Left forelimb (tissue), 1 donor: Measurements from ENCODE around the gene MLLT10.

Experiments
- DNase-seq: peaks from one replicate; pipeline ENCODE4 v3.0.0-alpha.2; 2018; ENCODE audit warnings: low spot score

MLLT10 gene

GRCh38 chr10:21517134-21518031 is 16.6 kb upstream of the MLLT10 start:
- peak; percentile 84 for DNase-seq

- DNase-seq = no peak
These were observed 15.8 kb upstream of the MLLT10 start for GRCh38 chr10:21518149-21518640.

- DNase-seq = no peak
These were observed 15.2 kb upstream of the MLLT10 start for GRCh38 chr10:21518641-21519396.

- DNase-seq = no peak
These were observed 14.6 kb upstream of the MLLT10 start for GRCh38 chr10:21519397-21519933.

DNA sequence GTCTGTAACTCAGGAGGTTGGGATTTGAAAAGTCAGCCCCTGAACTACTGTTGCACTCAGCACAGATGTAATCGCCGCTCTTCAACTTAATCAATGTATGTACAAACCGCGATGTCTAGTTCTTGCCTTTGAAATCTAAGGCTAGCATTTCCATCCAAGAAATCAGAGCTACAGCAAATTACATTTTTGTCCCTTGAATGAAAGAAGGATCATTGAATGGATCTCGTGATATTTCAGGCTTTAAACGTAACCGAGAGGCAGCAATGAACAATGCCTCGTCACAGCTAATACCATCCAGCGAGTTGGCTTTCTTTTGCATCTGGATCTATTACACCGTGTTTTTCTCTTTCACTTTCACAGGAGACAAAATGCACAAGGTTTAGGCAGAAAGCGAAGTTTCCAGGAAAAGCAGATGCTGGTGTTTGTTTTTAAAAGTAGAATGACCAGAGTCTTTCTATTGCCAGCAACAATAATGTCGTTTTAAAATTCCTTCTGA is 14.0 kb upstream of the MLLT10 start:
- no peak for DNase-seq

DNA sequence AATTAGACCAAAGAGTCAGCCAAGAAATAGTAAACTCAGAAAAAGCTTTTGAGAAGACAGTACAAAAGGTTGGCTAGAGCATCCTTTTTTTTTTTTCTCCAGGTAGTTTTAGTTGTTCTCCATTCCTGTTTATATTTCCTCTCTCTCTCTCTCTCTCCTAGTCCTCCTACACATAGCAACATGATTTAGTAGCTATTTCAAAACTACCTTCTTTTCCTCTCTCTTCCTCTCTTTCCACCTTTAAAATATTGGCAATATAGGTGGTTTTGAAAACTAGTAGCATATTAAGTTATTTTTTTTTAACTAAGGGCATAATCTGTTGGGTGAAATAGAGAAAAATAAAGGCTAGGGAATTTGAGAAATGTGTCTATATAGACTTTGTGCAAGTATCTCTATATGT is 13.5 kb upstream of the MLLT10 start:
- DNase-seq = no peak

- DNase-seq = no peak
These were observed 13.1 kb upstream of the MLLT10 start for GRCh38 chr10:21520949-21521348.

- DNase-seq = no peak
These were observed 12.1 kb upstream of the MLLT10 start for GRCh38 chr10:21521751-21522533.

DNA sequence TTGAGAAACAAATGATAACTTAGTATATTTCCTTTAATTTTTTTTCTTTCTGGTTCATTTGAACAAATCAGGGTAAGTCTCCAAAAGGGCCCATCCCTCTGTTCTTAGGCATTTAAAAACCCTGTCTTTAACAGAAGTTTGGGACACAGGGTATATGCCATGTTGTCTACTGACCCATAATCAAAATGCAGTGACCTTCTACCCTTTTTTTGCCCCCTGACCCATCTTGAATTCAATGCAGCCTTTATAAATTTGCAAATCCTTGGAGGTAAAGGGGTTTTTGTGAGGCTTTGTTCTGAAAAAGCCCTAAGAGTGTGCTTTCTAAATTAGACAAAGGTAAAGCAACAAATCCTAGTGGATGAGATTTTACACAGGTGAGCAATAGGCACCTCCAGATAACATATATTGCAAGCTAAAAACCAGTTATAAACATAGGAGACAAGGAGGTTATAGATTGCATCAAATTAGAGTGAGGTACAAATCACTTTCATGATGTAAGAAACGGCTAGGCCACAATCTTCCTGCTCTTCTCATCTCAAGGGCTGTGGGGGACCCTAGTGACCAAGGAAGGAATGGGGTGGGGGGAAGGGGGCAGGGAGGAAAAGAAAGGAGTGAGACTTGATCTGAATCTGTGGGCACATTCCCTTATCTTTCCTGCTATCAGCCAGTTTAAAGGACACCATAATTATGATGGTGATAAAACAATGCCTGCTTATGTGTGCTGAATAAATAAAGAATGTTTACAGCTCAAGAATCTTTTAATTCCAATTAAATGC is 11.2 kb upstream of the MLLT10 start:
- DNase-seq = no peak

GRCh38 chr10:21523557-21524008 is 10.4 kb upstream of the MLLT10 start:
- DNase-seq = no peak

DNA sequence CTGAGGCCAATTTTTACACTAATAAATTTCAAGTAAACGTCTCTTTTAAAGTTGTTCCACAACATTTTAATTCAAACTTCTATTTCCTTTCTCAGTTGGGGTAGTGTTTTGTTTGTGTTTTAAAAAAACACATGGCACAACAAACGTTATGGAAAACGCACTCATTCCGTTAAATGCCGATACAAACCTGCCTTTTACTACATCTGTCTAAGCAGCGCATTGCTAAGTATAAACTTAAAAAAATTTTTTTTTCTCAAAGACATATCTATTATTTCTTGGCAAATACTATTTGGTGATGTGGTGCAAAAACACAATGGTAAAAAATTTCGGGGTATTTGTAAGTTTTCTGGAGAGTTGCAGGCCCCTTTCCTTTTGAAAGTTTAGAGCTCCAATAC is 9.9 kb upstream of the MLLT10 start:
- DNase-seq = no peak

DNA sequence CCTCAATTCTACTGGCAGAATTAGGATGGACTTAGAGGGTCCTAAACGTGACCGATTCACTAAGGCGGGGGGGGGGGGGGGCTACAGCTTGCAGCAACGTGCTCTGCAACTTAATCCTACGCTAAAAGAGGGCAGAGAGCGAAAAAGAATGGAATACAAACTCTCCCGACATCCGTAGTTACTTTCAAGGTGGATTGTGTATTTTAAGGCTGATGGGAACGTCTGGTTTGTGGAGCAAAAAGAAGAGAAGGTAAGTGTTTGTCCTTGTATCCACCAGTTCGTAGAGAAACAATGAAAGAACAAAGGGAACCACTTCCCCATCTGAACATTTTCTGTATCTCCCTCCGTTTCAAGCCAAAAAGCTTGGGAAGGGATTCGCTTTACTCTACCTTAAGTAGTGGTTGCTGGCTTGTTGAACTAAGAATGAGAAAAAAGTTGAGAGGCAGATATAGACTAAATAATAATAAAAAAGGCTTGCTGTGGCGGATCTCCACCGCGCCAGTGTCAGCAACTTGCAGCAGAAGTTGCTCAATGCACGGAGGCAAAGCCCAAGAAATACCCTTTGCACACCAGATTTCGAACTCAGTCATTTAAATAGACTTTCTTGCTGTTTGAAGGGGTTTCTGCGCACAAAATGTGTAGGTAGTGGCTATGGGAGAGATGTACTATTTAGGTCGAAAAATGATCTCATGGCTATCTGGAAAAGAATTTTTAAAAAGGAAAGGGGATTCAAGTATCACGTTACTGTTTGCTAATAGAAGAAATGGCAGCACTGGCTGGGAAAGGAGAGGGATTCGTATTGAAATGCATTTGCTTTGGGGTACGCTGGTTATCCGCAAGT is 9.3 kb upstream of the MLLT10 start:
- DNase-seq = no peak

- DNase-seq = peak; percentile 79
These were observed 8.5 kb upstream of the MLLT10 start, which contains the start of gene SKIDA1 for GRCh38 chr10:21525367-21526187. TSS of gene SKIDA1 (minus strand) at chr10:21525682. CDS start at chr10:21517822, 7,860 bp downstream.

- DNase-seq = peak; percentile 94
These were observed 7.7 kb upstream of the MLLT10 start for GRCh38 chr10:21526188-21526859.

- DNase-seq = peak; percentile 87
These were observed 7.0 kb upstream of the MLLT10 start for GRCh38 chr10:21526860-21527597.

DNA sequence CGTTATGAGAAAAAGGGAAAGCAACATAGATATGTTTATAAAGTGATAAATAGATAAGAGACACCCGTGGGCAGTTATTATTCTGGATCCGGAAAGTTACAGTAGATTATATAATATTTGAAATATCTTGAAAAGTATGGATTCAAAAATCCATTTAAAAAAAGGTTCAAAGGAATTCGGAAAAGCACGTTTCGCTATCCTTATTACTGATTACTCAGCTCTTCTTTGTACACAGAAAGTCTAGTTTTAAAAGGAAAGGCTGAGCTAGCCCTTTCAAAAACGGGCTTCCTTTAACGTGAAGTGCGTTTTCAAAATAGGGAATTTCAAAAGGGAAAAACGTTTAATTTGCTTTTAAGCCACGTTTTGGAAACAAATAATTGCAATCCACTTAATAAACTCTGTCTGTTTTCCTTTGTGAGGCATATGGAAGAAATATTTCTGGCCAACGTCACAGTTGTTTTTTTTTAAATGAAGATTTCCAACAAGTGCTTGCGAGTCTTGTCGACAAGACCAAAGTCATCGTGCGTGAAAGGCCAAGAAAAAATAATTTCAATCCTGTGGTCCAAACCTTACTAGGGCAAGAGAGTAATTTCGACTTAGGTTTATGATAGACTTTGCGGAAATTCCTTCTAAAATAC is 6.3 kb upstream of the MLLT10 start:
- DNase-seq = no peak
